Mesenchymal stem cell (in vitro differentiated cells and primary cell): ENCODE results near the gene C10orf120.

ENCODE experiments used
- DNase-seq: peaks from one replicate; pipeline ENCODE4 v3.0.0-alpha.2; 2013
- H2AFZ ChIP-seq: one replicate; pipeline ENCODE4 v1.6.1; 2013; ENCODE audit warnings: low read depth, mild to moderate bottlenecking, control low read depth, inconsistent platforms, low read length, moderate library complexity
- H2AK5ac ChIP-seq: 2 replicates; pipeline ENCODE4 v1.6.1; 2013; ENCODE audit warnings: low read length, moderate library complexity, mild to moderate bottlenecking, inconsistent platforms; ENCODE audit not compliant: severe bottlenecking
- H2BK120ac ChIP-seq: one replicate; pipeline ENCODE4 v1.6.1; 2013; ENCODE audit warnings: low read depth, mild to moderate bottlenecking, inconsistent platforms, low read length, moderate library complexity
- H2BK12ac ChIP-seq, 2 experiments: one replicate each; pipeline ENCODE4 v1.6.1; 2013; ENCODE audit warnings: inconsistent platforms in 2 of 2, low read length in 2 of 2, mild to moderate bottlenecking in 2 of 2, moderate library complexity in 2 of 2, control low read depth in 1 of 2
- H2BK15ac ChIP-seq: one replicate; pipeline ENCODE4 v1.6.1; 2013; ENCODE audit warnings: mild to moderate bottlenecking, low read depth, inconsistent platforms; ENCODE audit not compliant: poor library complexity, severe bottlenecking
- H2BK5ac ChIP-seq: 2 replicates; pipeline ENCODE4 v1.6.1; 2013; ENCODE audit warnings: low read depth, mild to moderate bottlenecking, low read length, control low read depth, inconsistent platforms; ENCODE audit not compliant: poor library complexity, severe bottlenecking
- H3K14ac ChIP-seq, 2 experiments: one replicate each; pipeline ENCODE4 v1.6.1; 2013; ENCODE audit warnings: inconsistent platforms in 2 of 2, low read length in 2 of 2, control low read depth in 1 of 2, mild to moderate bottlenecking in 1 of 2, moderate library complexity in 1 of 2
- H3K18ac ChIP-seq, 2 experiments: one replicate each; pipeline ENCODE4 v1.6.1; 2013; ENCODE audit warnings: inconsistent platforms in 2 of 2, low read length in 2 of 2, control low read depth in 1 of 2, low read depth in 1 of 2, mild to moderate bottlenecking in 1 of 2
- H3K23ac ChIP-seq, 2 experiments: one replicate each; pipeline ENCODE4 v1.6.1; 2013; ENCODE audit warnings: inconsistent platforms in 2 of 2, low read length in 2 of 2, mild to moderate bottlenecking in 2 of 2, moderate library complexity in 2 of 2, control low read depth in 1 of 2
- H3K27ac ChIP-seq: 2 replicates; pipeline ENCODE4 v1.5.1; 2013; ENCODE audit warnings: mild to moderate bottlenecking, moderate library complexity, low read length, control low read depth, inconsistent platforms; ENCODE audit not compliant: poor library complexity, severe bottlenecking
- H3K27me3 ChIP-seq, 2 experiments: 2 replicates each; pipeline versions ENCODE4 v1.6.1 to v1.7.0; 2013; ENCODE audit warnings: low read length in 2 of 2, mild to moderate bottlenecking in 2 of 2, moderate library complexity in 2 of 2, control low read depth in 1 of 2, inconsistent platforms in 1 of 2; ENCODE audit not compliant: control insufficient read depth in 1 of 2, insufficient read depth in 1 of 2
- H3K36me3 ChIP-seq, 2 experiments: 2 replicates each; pipeline versions ENCODE4 v1.6.1 to v1.7.0; 2013; ENCODE audit warnings: low read length in 2 of 2, control low read depth in 1 of 2, inconsistent platforms in 1 of 2, low read depth in 1 of 2, mild to moderate bottlenecking in 1 of 2; ENCODE audit not compliant: insufficient read depth in 2 of 2, control insufficient read depth in 1 of 2
- H3K4ac ChIP-seq, 2 experiments: one replicate each; pipeline ENCODE4 v1.6.1; 2013; ENCODE audit warnings: inconsistent platforms in 2 of 2, low read length in 2 of 2, mild to moderate bottlenecking in 2 of 2, moderate library complexity in 2 of 2, control low read depth in 1 of 2, low read depth in 1 of 2
- H3K4me1 ChIP-seq: 2 replicates; pipeline ENCODE4 v1.6.1; 2013; ENCODE audit warnings: low read depth, low read length, control low read depth; ENCODE audit not compliant: control insufficient read depth, insufficient read depth
- H3K4me2 ChIP-seq: 2 replicates; pipeline ENCODE4 v1.6.1; 2013; ENCODE audit warnings: low read length, mild to moderate bottlenecking, inconsistent platforms; ENCODE audit not compliant: poor library complexity, severe bottlenecking
- H3K4me3 ChIP-seq, 2 experiments: 2 replicates each; pipeline versions ENCODE4 v1.5.1 to v1.7.0; 2013; ENCODE audit warnings: low read length in 2 of 2, mild to moderate bottlenecking in 2 of 2, control low read depth in 1 of 2, low read depth in 1 of 2; ENCODE audit not compliant: insufficient read depth in 1 of 2
- H3K79me1 ChIP-seq: replicated peaks from 2 replicates; pipeline ENCODE4 v1.6.1; 2013; ENCODE audit warnings: mild to moderate bottlenecking, control low read depth, low read length, inconsistent platforms; ENCODE audit not compliant: poor library complexity, severe bottlenecking
- H3K9ac ChIP-seq: 2 replicates; pipeline ENCODE4 v1.7.0; 2013; ENCODE audit warnings: mild to moderate bottlenecking, low read length, moderate library complexity
- H3K9me3 ChIP-seq: 2 replicates; pipeline ENCODE4 v1.7.0; 2013; ENCODE audit warnings: mild to moderate bottlenecking, low read length; ENCODE audit not compliant: control insufficient read depth
- H4K8ac ChIP-seq: one replicate; pipeline ENCODE4 v1.6.1; 2013; ENCODE audit warnings: inconsistent platforms, mild to moderate bottlenecking, low read length, moderate library complexity
- H4K91ac ChIP-seq: one replicate; pipeline ENCODE4 v1.6.1; 2013; ENCODE audit warnings: mild to moderate bottlenecking, low read length, inconsistent platforms
- WGBS: methylation state at CpG from one replicate; pipeline ENCODE4 v1.1.7; 2013; ENCODE audit warnings: mixed read lengths; 5-methylcytosine and 5-hydroxymethylcytosine counted together

C10orf120 gene

DNA sequence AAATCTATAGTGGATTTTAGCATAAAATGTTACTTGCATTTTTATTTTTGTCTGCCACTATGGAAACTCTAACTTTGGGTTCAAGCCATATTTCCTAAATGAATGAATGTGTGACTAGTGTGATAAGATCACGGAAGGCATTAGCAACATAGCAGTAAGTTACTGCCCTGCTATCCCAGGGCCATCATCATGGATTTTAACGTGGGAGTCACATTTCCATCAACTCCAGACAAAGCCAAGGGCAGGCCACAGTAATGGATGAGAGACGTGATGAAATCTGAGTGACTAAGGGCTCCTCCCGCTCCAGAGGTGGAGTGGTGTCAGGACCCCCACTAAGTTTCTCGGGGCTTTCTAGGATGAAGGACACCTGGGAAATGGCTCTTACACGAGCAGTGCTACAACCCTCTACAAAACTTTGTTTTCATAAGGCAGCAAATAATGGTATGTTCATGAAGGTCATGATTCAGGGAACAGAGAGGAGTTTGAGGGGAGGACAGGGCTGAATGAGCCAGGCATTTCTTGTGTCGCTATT lies 34.3 kb downstream of the C10orf120 start:
- Histone ChIP-seq H2BK120ac (no peak overlapping the region), H2BK5ac (no peak overlapping the region), H3K9ac (no peak overlapping the region), H2AK5ac (no peak overlapping the region), H3K27me3 (peaks cover 0 to 56% of the 10 kb centered on the region in 2 experiments), H3K36me3 (no peaks in the 10 kb centered on the region), H3K27ac (no peak overlapping the region), H4K91ac (no peak overlapping the region), H3K9me3 (no peaks in the 10 kb centered on the region), H3K4me3 (no peak overlapping the region), H4K8ac (no peak overlapping the region), H2BK12ac (no peak overlapping the region), H2AFZ (no peak overlapping the region), H3K18ac (no peak overlapping the region), H3K14ac (no peak overlapping the region), H3K79me1 (no peaks in the 10 kb centered on the region), H3K4me2 (no peak overlapping the region), H2BK15ac (no peak overlapping the region), H3K23ac (no peak overlapping the region), H3K4ac (no peak overlapping the region), H3K4me1 (no peaks in the 10 kb centered on the region)
- no peak for DNase-seq
- 62% methylated on average over 7 of the region's 7 CpGs for WGBS

- Histone ChIP-seq H3K23ac (no peak overlapping the region), H3K27me3 (peaks cover 0 to 58% of the 10 kb centered on the region in 2 experiments), H2BK15ac (no peak overlapping the region), H2AFZ (no peak overlapping the region), H3K4me1 (no peaks in the 10 kb centered on the region), H3K14ac (no peak overlapping the region), H3K18ac (no peak overlapping the region), H2BK12ac (no peak overlapping the region), H2BK5ac (no peak overlapping the region), H4K8ac (no peak overlapping the region), H3K36me3 (no peaks in the 10 kb centered on the region), H3K4ac (no peak overlapping the region), H3K9me3 (no peaks in the 10 kb centered on the region), H3K4me2 (no peak overlapping the region), H3K79me1 (no peaks in the 10 kb centered on the region), H3K27ac (no peak overlapping the region), H3K4me3 (no peak overlapping the region), H3K9ac (no peak overlapping the region), H2BK120ac (no peak overlapping the region), H4K91ac (no peak overlapping the region), H2AK5ac (no peak overlapping the region)
- DNase-seq: no peak
- 64% methylated on average over 7 of the region's 8 CpGs for WGBS
These were observed 35.1 kb downstream of the C10orf120 start for GRCh38 chr10:122664501-122664900.

DNA sequence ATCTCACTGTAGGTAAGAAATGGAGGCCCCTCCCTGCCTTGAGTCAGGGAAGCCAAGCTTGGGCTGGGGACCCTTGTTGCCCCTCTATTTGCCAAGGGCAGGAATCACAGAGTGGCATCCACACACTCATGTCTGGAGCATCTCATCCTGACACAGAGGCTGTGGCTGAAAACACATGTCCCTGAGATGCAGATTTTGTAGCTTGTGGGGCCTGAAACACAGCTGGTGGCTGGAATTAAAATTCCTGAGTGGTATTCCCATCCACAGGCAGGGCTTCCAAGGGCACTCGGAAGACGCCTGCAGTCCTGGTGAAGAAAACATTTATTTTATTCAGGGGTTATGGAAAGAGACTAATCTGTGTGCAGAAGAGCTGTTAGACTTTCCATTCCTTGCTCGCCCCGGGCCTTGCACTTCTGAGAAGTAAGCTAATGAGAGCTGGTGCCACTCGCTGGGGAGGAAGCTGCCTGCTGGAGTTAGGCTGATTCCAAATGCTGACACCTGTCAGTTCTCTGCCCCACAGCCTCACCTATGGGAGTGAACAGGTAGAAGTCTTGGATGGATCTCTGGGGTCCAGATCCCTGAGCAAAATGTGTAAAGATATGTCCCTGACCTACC lies 36.0 kb downstream of the C10orf120 start:
- Histone ChIP-seq H2BK15ac (no peak overlapping the region), H3K4me1 (no peaks in the 10 kb centered on the region), H3K9me3 (no peaks in the 10 kb centered on the region), H2BK120ac (no peak overlapping the region), H3K27me3 (peaks cover 0 to 60% of the 10 kb centered on the region in 2 experiments), H3K23ac (no peak overlapping the region), H3K9ac (no peak overlapping the region), H4K8ac (no peak overlapping the region), H3K79me1 (no peaks in the 10 kb centered on the region), H2AK5ac (no peak overlapping the region), H3K36me3 (no peaks in the 10 kb centered on the region), H3K4me2 (no peak overlapping the region), H2BK5ac (no peak overlapping the region), H3K4me3 (no peak overlapping the region), H3K27ac (no peak overlapping the region), H3K14ac (no peak overlapping the region), H3K18ac (no peak overlapping the region), H2AFZ (no peak overlapping the region), H4K91ac (no peak overlapping the region), H2BK12ac (no peak overlapping the region), H3K4ac (no peak overlapping the region)
- WGBS: 79% methylated on average over 5 of the region's 5 CpGs
- DNase-seq: no peak

GRCh38 chr10:122662231-122662630 lies 37.4 kb downstream of the C10orf120 start:
- H3K36me3 ChIP-seq: no peaks in the 10 kb centered on the region
- H3K23ac ChIP-seq: no peak overlapping the region
- no peak overlapping the region for H2BK12ac ChIP-seq
- H3K9me3 ChIP-seq: no peaks in the 10 kb centered on the region
- H3K79me1 ChIP-seq: no peaks in the 10 kb centered on the region
- WGBS: 56% methylated on average over 6 of the region's 6 CpGs
- H2AK5ac ChIP-seq: no peak overlapping the region
- H2AFZ ChIP-seq: no peak overlapping the region
- no peak overlapping the region for H3K4ac ChIP-seq
- H3K4me1 ChIP-seq: no peaks in the 10 kb centered on the region
- no peak overlapping the region for H4K91ac ChIP-seq
- H3K18ac ChIP-seq: no peak overlapping the region
- H2BK5ac ChIP-seq: no peak overlapping the region
- H3K27me3 ChIP-seq: peaks cover 0 to 60% of the 10 kb centered on the region in 2 experiments
- H3K9ac ChIP-seq: no peak overlapping the region
- no peak overlapping the region for H3K4me2 ChIP-seq
- no peak overlapping the region for H2BK15ac ChIP-seq
- DNase-seq: no peak
- H3K14ac ChIP-seq: no peak overlapping the region
- no peak overlapping the region for H3K4me3 ChIP-seq
- no peak overlapping the region for H3K27ac ChIP-seq
- no peak overlapping the region for H4K8ac ChIP-seq
- no peak overlapping the region for H2BK120ac ChIP-seq
